B cell (primary cell): Measurements from ENCODE around the gene PLXNB2.

Experiments used
- EZH2 ChIP-seq: IDR thresholded peaks from 2 replicates; pipeline ENCODE4 v1.6.1; 2012; ENCODE audit warnings: borderline replicate concordance, low read depth, mild to moderate bottlenecking, moderate library complexity, low read length; ENCODE audit not compliant: insufficient read depth, poor library complexity, severe bottlenecking
- TF ChIP-seq, protein P1 (sequence below): fragments of 200-600 bp; IDR thresholded peaks from one replicate; pipeline ENCODE4 v1.8.0; 2022; ENCODE audit warnings: antibody characterized with exemption, mild to moderate bottlenecking

DNA sequence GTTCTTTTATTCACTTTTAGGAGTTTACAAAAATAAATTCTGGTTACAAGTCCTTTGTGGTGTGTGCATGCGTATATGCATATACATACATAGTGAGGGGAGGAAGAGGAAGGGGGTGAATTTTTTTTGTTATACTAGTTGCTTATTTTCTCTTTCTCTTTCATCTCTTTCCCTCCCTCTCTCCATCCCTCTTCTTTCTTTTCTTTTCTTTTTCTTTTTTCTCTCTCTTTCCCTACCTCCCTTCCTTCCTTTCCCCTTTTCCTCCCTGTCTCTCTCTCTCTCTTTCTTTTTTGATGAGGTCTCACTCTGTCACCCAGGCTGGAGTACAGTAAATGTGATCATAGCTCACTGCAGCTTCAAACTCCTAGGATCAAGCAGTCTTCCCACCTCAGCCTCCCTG lies 49.8 kb upstream of the PLXNB2 start:
- TF ChIP-seq, protein P1, sequence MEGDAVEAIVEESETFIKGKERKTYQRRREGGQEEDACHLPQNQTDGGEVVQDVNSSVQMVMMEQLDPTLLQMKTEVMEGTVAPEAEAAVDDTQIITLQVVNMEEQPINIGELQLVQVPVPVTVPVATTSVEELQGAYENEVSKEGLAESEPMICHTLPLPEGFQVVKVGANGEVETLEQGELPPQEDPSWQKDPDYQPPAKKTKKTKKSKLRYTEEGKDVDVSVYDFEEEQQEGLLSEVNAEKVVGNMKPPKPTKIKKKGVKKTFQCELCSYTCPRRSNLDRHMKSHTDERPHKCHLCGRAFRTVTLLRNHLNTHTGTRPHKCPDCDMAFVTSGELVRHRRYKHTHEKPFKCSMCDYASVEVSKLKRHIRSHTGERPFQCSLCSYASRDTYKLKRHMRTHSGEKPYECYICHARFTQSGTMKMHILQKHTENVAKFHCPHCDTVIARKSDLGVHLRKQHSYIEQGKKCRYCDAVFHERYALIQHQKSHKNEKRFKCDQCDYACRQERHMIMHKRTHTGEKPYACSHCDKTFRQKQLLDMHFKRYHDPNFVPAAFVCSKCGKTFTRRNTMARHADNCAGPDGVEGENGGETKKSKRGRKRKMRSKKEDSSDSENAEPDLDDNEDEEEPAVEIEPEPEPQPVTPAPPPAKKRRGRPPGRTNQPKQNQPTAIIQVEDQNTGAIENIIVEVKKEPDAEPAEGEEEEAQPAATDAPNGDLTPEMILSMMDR, result peak; percentile 9
- TF ChIP-seq EZH2, result no peak
